Measurements from ENCODE around the gene RAB3IL1.

DNA sequence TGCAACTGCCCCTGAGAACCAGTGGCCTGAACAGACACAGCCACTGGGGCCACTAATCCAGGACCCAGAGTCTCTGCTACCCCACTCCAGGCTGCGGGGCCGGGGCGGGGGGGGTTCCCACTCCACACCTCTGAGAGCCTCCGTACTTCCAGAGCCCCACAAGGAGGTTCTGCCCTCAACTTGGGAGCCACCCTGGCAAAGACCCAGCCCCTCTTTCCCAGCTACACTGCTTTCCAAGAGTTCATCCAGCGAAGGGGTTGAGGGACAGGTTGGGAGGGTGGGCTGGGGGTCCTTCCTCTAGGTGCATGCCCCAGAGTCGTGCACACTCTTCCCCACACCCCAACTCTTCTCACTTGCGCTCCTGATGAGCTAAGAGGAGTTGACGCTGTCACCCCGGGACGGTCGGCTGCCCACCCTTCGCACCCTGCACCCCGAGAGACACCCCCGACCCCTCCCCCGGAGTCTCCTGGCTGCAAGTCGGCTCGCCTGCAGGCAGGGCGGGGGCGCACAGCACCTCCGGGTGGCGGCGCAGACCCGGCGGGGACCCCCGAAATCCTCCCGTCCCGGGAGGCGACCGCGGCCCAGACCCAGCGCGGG lies 531 bp downstream of the RAB3IL1 start:
- TF ChIP-seq, protein P1, sequence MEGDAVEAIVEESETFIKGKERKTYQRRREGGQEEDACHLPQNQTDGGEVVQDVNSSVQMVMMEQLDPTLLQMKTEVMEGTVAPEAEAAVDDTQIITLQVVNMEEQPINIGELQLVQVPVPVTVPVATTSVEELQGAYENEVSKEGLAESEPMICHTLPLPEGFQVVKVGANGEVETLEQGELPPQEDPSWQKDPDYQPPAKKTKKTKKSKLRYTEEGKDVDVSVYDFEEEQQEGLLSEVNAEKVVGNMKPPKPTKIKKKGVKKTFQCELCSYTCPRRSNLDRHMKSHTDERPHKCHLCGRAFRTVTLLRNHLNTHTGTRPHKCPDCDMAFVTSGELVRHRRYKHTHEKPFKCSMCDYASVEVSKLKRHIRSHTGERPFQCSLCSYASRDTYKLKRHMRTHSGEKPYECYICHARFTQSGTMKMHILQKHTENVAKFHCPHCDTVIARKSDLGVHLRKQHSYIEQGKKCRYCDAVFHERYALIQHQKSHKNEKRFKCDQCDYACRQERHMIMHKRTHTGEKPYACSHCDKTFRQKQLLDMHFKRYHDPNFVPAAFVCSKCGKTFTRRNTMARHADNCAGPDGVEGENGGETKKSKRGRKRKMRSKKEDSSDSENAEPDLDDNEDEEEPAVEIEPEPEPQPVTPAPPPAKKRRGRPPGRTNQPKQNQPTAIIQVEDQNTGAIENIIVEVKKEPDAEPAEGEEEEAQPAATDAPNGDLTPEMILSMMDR (IDR thresholded peaks at IDR 0.05), result no peak
- TF ChIP-seq POLR2A (IDR thresholded peaks at IDR 0.05), result no peak
